ENCODE data around the gene PTPRJ. TPM values are rescaled to one million over a fixed set of nuclear protein-coding genes. Genes with fewer than 3 reads are reported as not detected.
"Not testable (repeated sequence)": the region's sequence is repeated elsewhere in the genome, so short reads cannot be mapped to it uniquely, and the experiment has no call there.

The PTPRJ gene
- total RNA-seq, 1 donor from 2014 or later, result 4.7 TPM

DNA sequence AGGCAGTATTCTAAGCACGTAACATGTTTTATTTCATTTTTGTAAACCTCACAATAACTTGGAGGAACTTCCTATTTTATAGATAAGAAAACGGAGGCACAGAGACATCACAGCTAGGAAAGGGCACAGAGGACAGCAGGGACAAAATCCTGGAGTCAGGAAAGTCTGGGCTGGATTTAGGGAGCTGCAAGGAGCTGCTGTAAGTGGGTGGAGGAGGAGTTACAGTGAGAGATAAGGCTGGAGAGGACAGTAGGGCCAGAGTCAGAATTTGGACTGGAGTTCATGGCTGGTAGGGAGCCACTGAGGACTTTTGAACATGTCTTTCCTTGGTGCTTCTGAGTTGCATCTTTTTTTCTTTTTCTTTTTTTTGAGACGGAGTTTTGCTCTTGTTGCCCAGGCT lies 32.2 kb upstream of the PTPRJ start:
- DNase-seq (ENCODE audit: extremely low spot score in 2 of 2), result no peak
- H3K4me1 ChIP-seq, result peaks cover 9% of the 10 kb centered on the region
- intact Hi-C loops (cut with DNase I), result no loop called here
- H3K27ac ChIP-seq, result no peak overlapping the region
- no peaks in the 10 kb centered on the region for H3K9me3 ChIP-seq
- TF ChIP-seq POLR2AphosphoS5 (IDR thresholded peaks at IDR 0.05; ENCODE audit: insufficient read depth in 1 of 2, low read depth in 1 of 2) (no peak), POLR2A (IDR thresholded peaks at IDR 0.05) (no peak)
- TF ChIP-seq, protein P1, sequence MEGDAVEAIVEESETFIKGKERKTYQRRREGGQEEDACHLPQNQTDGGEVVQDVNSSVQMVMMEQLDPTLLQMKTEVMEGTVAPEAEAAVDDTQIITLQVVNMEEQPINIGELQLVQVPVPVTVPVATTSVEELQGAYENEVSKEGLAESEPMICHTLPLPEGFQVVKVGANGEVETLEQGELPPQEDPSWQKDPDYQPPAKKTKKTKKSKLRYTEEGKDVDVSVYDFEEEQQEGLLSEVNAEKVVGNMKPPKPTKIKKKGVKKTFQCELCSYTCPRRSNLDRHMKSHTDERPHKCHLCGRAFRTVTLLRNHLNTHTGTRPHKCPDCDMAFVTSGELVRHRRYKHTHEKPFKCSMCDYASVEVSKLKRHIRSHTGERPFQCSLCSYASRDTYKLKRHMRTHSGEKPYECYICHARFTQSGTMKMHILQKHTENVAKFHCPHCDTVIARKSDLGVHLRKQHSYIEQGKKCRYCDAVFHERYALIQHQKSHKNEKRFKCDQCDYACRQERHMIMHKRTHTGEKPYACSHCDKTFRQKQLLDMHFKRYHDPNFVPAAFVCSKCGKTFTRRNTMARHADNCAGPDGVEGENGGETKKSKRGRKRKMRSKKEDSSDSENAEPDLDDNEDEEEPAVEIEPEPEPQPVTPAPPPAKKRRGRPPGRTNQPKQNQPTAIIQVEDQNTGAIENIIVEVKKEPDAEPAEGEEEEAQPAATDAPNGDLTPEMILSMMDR (IDR thresholded peaks at IDR 0.05), result no peak
- H3K36me3 ChIP-seq, result no peaks in the 10 kb centered on the region
- no peak overlapping the region for H3K4me3 ChIP-seq
- H3K27me3 ChIP-seq, result no peaks in the 10 kb centered on the region

- H3K36me3 ChIP-seq; H3K4me3 ChIP-seq; H3K9me3 ChIP-seq; intact Hi-C loops (cut with DNase I); H3K27ac ChIP-seq; DNase-seq (ENCODE audit: extremely low spot score in 2 of 2); H3K27me3 ChIP-seq; H3K4me1 ChIP-seq: not testable (repeated sequence)
Measured at GRCh38 chr11:47949001-47949675, 31.2 kb upstream of the PTPRJ start.

GRCh38 chr11:47950396-47950795 lies 30.0 kb upstream of the PTPRJ start:
- no peak for DNase-seq (ENCODE audit: extremely low spot score in 2 of 2)
- intact Hi-C loops (cut with DNase I), result no loop called here
- H3K4me3 ChIP-seq, result no peak overlapping the region
- H3K27me3 ChIP-seq, result no peaks in the 10 kb centered on the region
- H3K27ac ChIP-seq, result no peak overlapping the region
- TF ChIP-seq POLR2A (IDR thresholded peaks at IDR 0.05) (no peak), POLR2AphosphoS5 (IDR thresholded peaks at IDR 0.05; ENCODE audit: insufficient read depth in 1 of 2, low read depth in 1 of 2) (no peak)
- TF ChIP-seq, protein P1 (IDR thresholded peaks at IDR 0.05), result no peak
- H3K9me3 ChIP-seq, result no peaks in the 10 kb centered on the region
- peaks cover 9% of the 10 kb centered on the region for H3K4me1 ChIP-seq
- no peaks in the 10 kb centered on the region for H3K36me3 ChIP-seq

DNA sequence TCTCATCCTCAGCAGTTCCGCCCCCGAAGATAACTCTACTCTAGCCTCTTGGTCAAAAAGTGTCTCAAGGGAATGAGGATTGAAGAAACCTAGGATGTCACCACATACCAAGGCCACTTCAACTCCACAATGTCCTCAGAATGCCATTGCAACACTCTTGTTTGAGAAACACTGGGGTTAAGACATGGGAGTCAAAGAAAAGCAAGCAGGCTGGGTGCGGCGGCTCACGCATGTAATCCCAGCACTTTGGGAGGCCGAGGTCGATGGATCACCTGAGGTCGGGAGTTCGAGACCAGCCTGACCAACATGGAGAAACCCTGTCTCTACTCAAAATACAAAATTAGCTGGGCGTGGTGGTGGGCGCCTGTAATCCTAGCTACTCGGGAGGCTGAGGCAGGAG lies 28.9 kb upstream of the PTPRJ start:
- H3K9me3 ChIP-seq; intact Hi-C loops (cut with DNase I); H3K4me1 ChIP-seq; H3K27ac ChIP-seq; DNase-seq (ENCODE audit: extremely low spot score in 2 of 2); H3K4me3 ChIP-seq; H3K27me3 ChIP-seq; H3K36me3 ChIP-seq: not testable (repeated sequence)

- no peaks in the 10 kb centered on the region for H3K36me3 ChIP-seq
- no peak for DNase-seq (ENCODE audit: extremely low spot score in 2 of 2)
- intact Hi-C loops (cut with DNase I), result no loop called here
- no peaks in the 10 kb centered on the region for H3K9me3 ChIP-seq
- no peaks in the 10 kb centered on the region for H3K4me1 ChIP-seq
- no peaks in the 10 kb centered on the region for H3K27me3 ChIP-seq
- no peak overlapping the region for H3K4me3 ChIP-seq
- TF ChIP-seq POLR2AphosphoS5 (IDR thresholded peaks at IDR 0.05; ENCODE audit: insufficient read depth in 1 of 2, low read depth in 1 of 2) (no peak), POLR2A (IDR thresholded peaks at IDR 0.05) (no peak)
- TF ChIP-seq, protein P1 (IDR thresholded peaks at IDR 0.05), result no peak
- H3K27ac ChIP-seq, result no peak overlapping the region
Measured at GRCh38 chr11:47955061-47955755, 25.2 kb upstream of the PTPRJ start.

GRCh38 chr11:47960015-47960414 lies 20.3 kb upstream of the PTPRJ start:
- intact Hi-C loops (cut with DNase I), result loop anchor here (10.0 kb wide), 2 partner anchors 45 to 145 kb away; no protein-coding TSS in a partner anchor
- H3K27me3 ChIP-seq, result no peaks in the 10 kb centered on the region
- no peaks in the 10 kb centered on the region for H3K9me3 ChIP-seq
- TF ChIP-seq POLR2A (IDR thresholded peaks at IDR 0.05) (no peak), POLR2AphosphoS5 (IDR thresholded peaks at IDR 0.05; ENCODE audit: insufficient read depth in 1 of 2, low read depth in 1 of 2) (no peak)
- TF ChIP-seq, protein P1 (IDR thresholded peaks at IDR 0.05), result no peak
- no peak for DNase-seq (ENCODE audit: extremely low spot score in 2 of 2)
- H3K27ac ChIP-seq, result no peak overlapping the region
- H3K4me3 ChIP-seq, result no peak overlapping the region
- H3K36me3 ChIP-seq, result no peaks in the 10 kb centered on the region
- no peaks in the 10 kb centered on the region for H3K4me1 ChIP-seq

Measured in vagina (tissue), 2 donors.